NCI-H128 (cell line): ENCODE data around the gene USP31.
"Not testable (repeated sequence)": the region's sequence is repeated elsewhere in the genome, so short reads cannot be mapped to it uniquely, and the experiment has no call there.

Source experiments
- DNase-seq: peaks from one replicate; lab custom pipeline; 2025; ENCODE audit not compliant: unreplicated experiment; lab: John Stamatoyannopoulos, UW

Gene USP31

GRCh38 chr16:23104032-23104955, 45.0 kb downstream of the USP31 start:
- no peak for DNase-seq

GRCh38 chr16:23103603-23104002, 45.6 kb downstream of the USP31 start:
- no peak for DNase-seq

- no peak for DNase-seq
Measured at GRCh38 chr16:23101012-23101550, 48.2 kb downstream of the USP31 start.

GRCh38 chr16:23096450-23096849, 52.8 kb downstream of the USP31 start:
- DNase-seq, result not testable (repeated sequence)

- not testable (repeated sequence) for DNase-seq
Measured at GRCh38 chr16:23094136-23094535, 55.1 kb downstream of the USP31 start.

GRCh38 chr16:23092801-23093117, 56.5 kb downstream of the USP31 start:
- no peak for DNase-seq

GRCh38 chr16:23092072-23092800, 57.0 kb downstream of the USP31 start:
- DNase-seq, result no peak

GRCh38 chr16:23089111-23089510, 60.1 kb downstream of the USP31 start:
- no peak for DNase-seq

GRCh38 chr16:23088018-23088417, 61.2 kb downstream of the USP31 start:
- no peak for DNase-seq

- DNase-seq, result no peak
Measured at GRCh38 chr16:23085949-23086348, 63.3 kb downstream of the USP31 start.

GRCh38 chr16:23082161-23082788, 67.0 kb downstream of the USP31 start:
- peak; percentile 41 for DNase-seq

- no peak for DNase-seq
Measured at GRCh38 chr16:23081675-23082119, 67.6 kb downstream of the USP31 start.

- no peak for DNase-seq
Measured at GRCh38 chr16:23080747-23081146, 68.5 kb downstream of the USP31 start.

GRCh38 chr16:23080329-23080728, 68.9 kb downstream of the USP31 start:
- no peak for DNase-seq

GRCh38 chr16:23079675-23080301, 69.5 kb downstream of the USP31 start:
- no peak for DNase-seq

- DNase-seq, result no peak
Measured at GRCh38 chr16:23074423-23074822, 74.8 kb downstream of the USP31 start.

- DNase-seq, result no peak
Measured at GRCh38 chr16:23072769-23073549, 76.3 kb downstream of the USP31 start.

GRCh38 chr16:23072084-23072599, 77.1 kb downstream of the USP31 start:
- no peak for DNase-seq

GRCh38 chr16:23071196-23072083, 77.8 kb downstream of the USP31 start:
- DNase-seq, result no peak
